CD4-positive, alpha-beta memory T cell (primary cell): Measurements from ENCODE around the gene CPT1C. TPM values are rescaled to one million over a fixed set of nuclear protein-coding genes. Genes with fewer than 3 reads are reported as not detected.

Experiments
- CTCF ChIA-PET: fragments of 350-600 bp; sonication (Branson Sonifier 250); formaldehyde crosslinking; loops from one replicate; lab custom pipeline; 2021; ENCODE audit warnings: inconsistent platforms; ENCODE audit not compliant: partially characterized antibody; lab: Charles Lee
- POLR2A ChIA-PET: fragments of 350-600 bp; sonication (Branson Sonifier 250); formaldehyde crosslinking; loops from one replicate; lab custom pipeline; 2021; ENCODE audit not compliant: partially characterized antibody; lab: Charles Lee
- DNase-seq, 5 donors: peaks; one replicate each; pipeline versions ENCODE4 v3.0.0 to v3.0.0-alpha.2; 2020 to 2022; ENCODE audit warnings: mixed read lengths in 1 of 5
- H3K27ac ChIP-seq: one replicate; pipeline ENCODE4 v1.7.0; 2013; ENCODE audit warnings: low read depth, low read length
- H3K27me3 ChIP-seq: 2 replicates; pipeline ENCODE4 v1.7.0; 2013; ENCODE audit warnings: mild to moderate bottlenecking, low read length, moderate library complexity; ENCODE audit not compliant: insufficient read depth
- H3K36me3 ChIP-seq: 2 replicates; pipeline ENCODE4 v1.7.0; 2013; ENCODE audit warnings: mild to moderate bottlenecking, low read length, moderate library complexity; ENCODE audit not compliant: insufficient read depth
- H3K4me1 ChIP-seq: 2 replicates; pipeline ENCODE4 v1.7.0; 2013; ENCODE audit warnings: mild to moderate bottlenecking, low read length, moderate library complexity; ENCODE audit not compliant: insufficient read depth
- H3K4me3 ChIP-seq, 2 donors: one replicate each; pipeline ENCODE4 v1.7.0; 2013; ENCODE audit warnings: low read length in 2 of 2, mild to moderate bottlenecking in 1 of 2
- H3K9me3 ChIP-seq, 2 donors: one replicate each; pipeline ENCODE4 v1.7.0; 2013; ENCODE audit warnings: low read length in 2 of 2, control low read depth in 1 of 2; ENCODE audit not compliant: control insufficient read depth in 1 of 2
- H3K27ac Mint-ChIP-seq, 7 donors: one replicate each; pipeline ENCODE4 v1.8.0; 2020 to 2021; ENCODE audit warnings: mixed read lengths in 7 of 7, mild to moderate bottlenecking in 6 of 7, inconsistent platforms in 3 of 7, moderate library complexity in 3 of 7
- H3K27me3 Mint-ChIP-seq, 2 donors: one replicate each; pipeline ENCODE4 v1.8.0; 2020 to 2021; ENCODE audit warnings: mixed read lengths in 2 of 2
- H3K36me3 Mint-ChIP-seq, 2 donors: one replicate each; pipeline ENCODE4 v1.8.0; 2020 to 2021; ENCODE audit warnings: mixed read lengths in 2 of 2, inconsistent platforms in 1 of 2, mild to moderate bottlenecking in 1 of 2
- H3K4me1 Mint-ChIP-seq, 4 donors: one replicate each; pipeline ENCODE4 v1.8.0; 2020 to 2021; ENCODE audit warnings: mixed read lengths in 4 of 4, mild to moderate bottlenecking in 1 of 4
- H3K4me3 Mint-ChIP-seq, 8 donors: one replicate each; pipeline ENCODE4 v1.8.0; 2020 to 2021; ENCODE audit warnings: mixed read lengths in 8 of 8, mild to moderate bottlenecking in 7 of 8, moderate library complexity in 6 of 8, inconsistent platforms in 3 of 8
- H3K9me3 Mint-ChIP-seq, 8 donors: one replicate each; pipeline ENCODE4 v1.8.0; 2020 to 2021; ENCODE audit warnings: mixed read lengths in 8 of 8, mild to moderate bottlenecking in 5 of 8, inconsistent platforms in 3 of 8, moderate library complexity in 1 of 8
- intact Hi-C: fragments of 100-400 bp; cut with micrococcal nuclease; formaldehyde crosslinking; loops from one replicate; pipeline ENCODE4 v1.15.1; 2023
- polyA plus RNA-seq, 2 donors: library from polyadenylated mRNA; unstranded; fragments of 300-500 nt; fragmentation: Illumina TruSeq; gene quantifications; one replicate each; pipeline ENCODE4 v1.2.3, GENCODE V29; 2021
- total RNA-seq, 2 experiments: library from RNA; stranded (reverse); gene quantifications; one replicate each; pipeline ENCODE4 v1.2.3, GENCODE V29; 2021

The CPT1C gene
- total and polyA plus RNA-seq, 4 experiments from 2014 or later: 0.24 to 1.5 (median 0.61) TPM

DNA sequence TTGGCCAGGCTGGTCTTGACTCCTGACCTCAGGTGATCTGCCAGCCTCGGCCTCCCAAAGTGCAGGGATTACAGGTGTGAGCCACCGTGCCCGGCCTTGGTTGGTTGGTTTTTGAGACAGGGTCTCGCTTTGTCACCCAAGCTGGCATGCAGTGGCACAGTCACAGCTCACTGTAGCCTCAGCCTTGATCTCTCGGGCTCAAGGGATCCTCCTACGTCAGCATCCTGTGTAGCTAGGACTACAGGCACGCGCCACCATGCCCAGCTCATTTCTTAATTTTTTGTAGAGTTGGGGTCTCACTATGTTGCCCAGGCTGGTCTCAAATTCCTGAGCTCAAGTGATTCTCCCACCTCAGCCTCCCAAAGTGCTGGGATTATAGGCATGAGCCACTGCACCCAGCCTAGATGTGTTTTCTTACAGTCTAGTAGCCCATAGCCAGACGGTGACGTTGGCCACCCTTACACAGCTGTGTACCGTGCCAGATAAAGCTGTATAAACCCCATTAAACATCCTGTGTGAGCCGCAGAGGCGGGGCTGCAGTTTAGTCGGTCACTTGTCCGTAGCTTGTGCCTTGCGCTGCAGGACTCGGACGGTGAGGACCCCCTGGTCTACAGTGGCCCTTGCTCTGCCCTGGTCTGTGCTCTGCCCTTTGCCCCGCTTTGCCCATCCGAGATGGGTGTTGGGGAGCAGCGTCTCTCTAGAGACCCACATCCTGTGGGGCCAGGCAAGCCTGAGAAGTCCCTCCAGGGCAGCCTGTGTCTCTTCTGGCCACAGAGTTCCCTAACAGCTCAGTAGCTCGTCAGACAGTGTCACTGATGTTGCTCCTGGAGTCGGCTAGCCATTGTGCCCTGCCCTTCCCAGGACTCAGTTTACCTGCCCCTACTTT lies 35.1 kb upstream of the CPT1C start:
- Histone ChIP-seq H3K9me3 (no peaks in the 10 kb centered on the region), H3K36me3 (peaks cover 67% of the 10 kb centered on the region), H3K4me1 (peaks cover 6% of the 10 kb centered on the region), H3K27ac (no peak overlapping the region), H3K27me3 (no peaks in the 10 kb centered on the region), H3K4me3 (no peak overlapping the region)
- Mint-ChIP-seq H3K36me3 (peaks cover 16 to 50% of the 10 kb centered on the region in 2 donors), H3K27ac (peak overlapping the region in 2 of 7 donors; percentile 36 to 64), H3K4me3 (no peak overlapping the region), H3K4me1 (peaks cover 2 to 15% (median 9%) of the 10 kb centered on the region in 4 donors), H3K9me3 (no peaks in the 10 kb centered on the region), H3K27me3 (no peaks in the 10 kb centered on the region)
- POLR2A ChIA-PET: interaction anchor here (0.6 to 5.5 kb wide), 6 partner anchors 9 to 160 kb away, joined by 3 to 30 read pairs (median 6); partner anchors contain the start of genes BCL2L12, IRF3, PRR12 and RPS11
- intact Hi-C loops: loop anchor here (1.0 kb wide), 1 partner anchor 16 kb away; no protein-coding TSS in a partner anchor
- peak in 1 of 5 donors; percentile 18 for DNase-seq
- CTCF ChIA-PET: interaction anchor here (1.5 to 2.8 kb wide), 2 partner anchors 12 to 17 kb away, joined by 5 to 7 read pairs; no protein-coding TSS in a partner anchor

DNA sequence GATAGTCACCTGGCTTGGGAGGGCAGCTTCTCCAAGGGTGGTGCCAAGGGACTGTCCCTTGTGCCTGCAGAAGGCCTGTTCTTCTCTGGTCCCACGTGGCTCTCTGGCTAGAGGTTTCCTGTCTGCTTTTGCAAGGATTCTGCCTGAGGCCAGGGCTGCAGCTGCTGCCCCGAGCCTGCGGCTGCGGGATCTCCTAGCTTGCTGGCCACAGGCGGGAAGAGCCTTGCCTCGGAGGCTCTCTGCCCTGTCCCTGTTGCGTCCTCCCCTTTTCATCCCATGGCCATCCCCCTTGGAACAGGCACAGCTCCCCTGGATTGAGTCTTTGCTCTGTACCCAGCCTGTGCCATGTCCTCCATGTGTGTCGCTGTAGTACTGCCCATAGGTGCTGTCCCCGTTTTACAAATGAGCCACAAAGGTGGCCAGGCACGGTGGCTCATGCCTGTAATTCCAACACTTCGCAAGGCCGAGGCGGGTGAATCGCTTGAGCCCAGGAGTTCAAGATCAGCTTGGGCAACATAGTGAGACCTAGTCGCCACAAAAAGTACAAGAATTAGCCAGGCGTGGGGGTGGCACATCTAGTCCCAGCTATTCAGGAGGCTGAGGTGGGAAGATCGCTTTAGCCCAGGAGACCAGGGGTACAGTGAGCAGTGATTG lies 34.3 kb upstream of the CPT1C start:
- CTCF ChIA-PET: interaction anchor here (2.8 kb wide), 1 partner anchor 16 kb away, joined by 7 read pairs; no protein-coding TSS in a partner anchor
- Mint-ChIP-seq H3K9me3 (no peaks in the 10 kb centered on the region), H3K27ac (peak overlapping the region in 4 of 7 donors; percentile 18 to 81 (median 44)), H3K27me3 (no peaks in the 10 kb centered on the region), H3K4me1 (peaks cover 2 to 21% (median 9%) of the 10 kb centered on the region in 4 donors), H3K36me3 (peaks cover 16 to 54% of the 10 kb centered on the region in 2 donors), H3K4me3 (no peak overlapping the region)
- intact Hi-C loops: no loop called here
- DNase-seq: peak in 1 of 5 donors; percentile 24
- Histone ChIP-seq H3K27ac (no peak overlapping the region), H3K36me3 (peaks cover 74% of the 10 kb centered on the region), H3K9me3 (no peaks in the 10 kb centered on the region), H3K4me3 (no peak overlapping the region), H3K27me3 (no peaks in the 10 kb centered on the region), H3K4me1 (peaks cover 6% of the 10 kb centered on the region)
- POLR2A ChIA-PET: interaction anchor here (1.5 to 5.5 kb wide), 4 partner anchors 8 to 16 kb away, joined by 4 to 30 read pairs (median 9); partner anchors contain the start of genes BCL2L12, IRF3, RRAS and SCAF1

DNA sequence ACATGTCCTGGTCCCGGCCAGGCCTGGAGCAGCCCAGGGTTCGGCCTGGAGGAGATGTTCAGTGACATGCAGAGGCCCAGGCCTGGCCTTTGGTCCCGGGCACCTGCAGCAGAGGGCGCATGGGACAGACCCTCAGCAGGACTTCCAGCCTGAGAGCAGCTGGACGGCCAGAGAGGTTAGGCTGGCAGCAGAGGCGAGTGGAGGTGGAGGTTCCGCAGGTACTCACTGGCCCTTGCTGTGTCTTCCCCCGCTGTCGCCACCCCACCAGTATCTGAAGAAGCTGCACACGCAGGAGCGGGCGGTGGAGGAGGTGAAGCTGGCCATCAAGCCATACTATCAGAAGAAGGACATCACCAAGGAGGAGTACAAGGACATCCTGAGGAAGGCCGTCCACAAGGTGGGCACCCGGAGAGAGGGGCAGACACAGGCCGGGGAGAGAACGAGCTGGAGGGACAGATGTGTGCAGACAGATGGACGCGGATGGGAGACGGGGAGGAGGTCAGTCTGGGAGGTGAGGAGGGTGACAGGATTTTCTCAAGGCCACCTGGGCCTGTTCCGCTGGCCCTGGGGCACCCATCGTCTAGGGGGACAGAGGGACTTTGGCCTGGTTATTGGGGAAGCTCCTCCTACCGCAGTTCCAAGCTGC lies 33.3 kb upstream of the CPT1C start:
- no peaks in the 10 kb centered on the region for H3K9me3 Mint-ChIP-seq
- Histone ChIP-seq H3K4me3 (no peak overlapping the region), H3K9me3 (no peaks in the 10 kb centered on the region), H3K27me3 (no peaks in the 10 kb centered on the region), H3K4me1 (peaks cover 14% of the 10 kb centered on the region), H3K27ac (no peak overlapping the region), H3K36me3 (peaks cover 82% of the 10 kb centered on the region)
- H3K27ac Mint-ChIP-seq: peak overlapping the region in 4 of 7 donors; percentile 23 to 78 (median 72)
- H3K27me3 Mint-ChIP-seq: no peaks in the 10 kb centered on the region
- no peak overlapping the region for H3K4me3 Mint-ChIP-seq
- peaks cover 3 to 30% (median 10%) of the 10 kb centered on the region in 4 donors for H3K4me1 Mint-ChIP-seq
- intact Hi-C loops: no loop called here
- POLR2A ChIA-PET: interaction anchor here (2.1 to 5.5 kb wide), 3 partner anchors 7 to 18 kb away, joined by 8 to 30 read pairs (median 10); partner anchors contain the start of genes BCL2L12, IRF3, RRAS and SCAF1
- peaks cover 16 to 58% of the 10 kb centered on the region in 2 donors for H3K36me3 Mint-ChIP-seq
- DNase-seq: peak in 1 of 5 donors; percentile 33
- CTCF ChIA-PET: no interaction called here

DNA sequence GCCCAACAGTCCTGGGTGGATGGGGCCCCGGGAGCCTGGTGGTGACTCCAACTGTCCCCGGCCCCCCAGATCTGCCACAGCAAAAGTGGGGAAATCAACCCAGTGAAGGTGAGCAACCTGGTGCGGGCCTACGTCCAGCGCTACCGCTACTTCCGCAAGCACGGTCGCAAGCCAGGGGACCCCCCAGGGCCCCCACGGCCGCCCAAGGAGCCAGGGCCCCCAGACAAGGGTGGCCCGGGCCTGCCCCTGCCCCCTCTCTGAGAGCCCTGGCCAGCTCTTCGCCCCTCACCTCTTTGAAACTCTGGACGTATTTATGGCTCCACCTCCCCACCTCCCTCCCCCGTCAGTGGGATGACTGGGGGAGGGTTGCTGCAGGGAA lies 32.8 kb upstream of the CPT1C start:
- DNase-seq: no peak
- H3K27ac ChIP-seq: no peak overlapping the region
- ChIA-PET CTCF (no interaction called here), POLR2A (interaction anchor here (1.1 to 11.0 kb wide), 4 partner anchors 10 to 19 kb away, joined by 4 to 125 read pairs (median 9); partner anchors contain the start of genes PRMT1, RRAS and SCAF1)
- no peak overlapping the region for H3K4me3 ChIP-seq
- H3K9me3 Mint-ChIP-seq: no peaks in the 10 kb centered on the region
- H3K4me1 ChIP-seq: peaks cover 19% of the 10 kb centered on the region
- H3K4me1 Mint-ChIP-seq: peaks cover 8 to 35% (median 14%) of the 10 kb centered on the region in 4 donors
- peaks cover 16 to 55% of the 10 kb centered on the region in 2 donors for H3K36me3 Mint-ChIP-seq
- no peaks in the 10 kb centered on the region for H3K27me3 ChIP-seq
- intact Hi-C loops: no loop called here
- no peak overlapping the region for H3K4me3 Mint-ChIP-seq
- peaks cover 87% of the 10 kb centered on the region for H3K36me3 ChIP-seq
- H3K27ac Mint-ChIP-seq: no peak overlapping the region
- no peaks in the 10 kb centered on the region for H3K9me3 ChIP-seq
- H3K27me3 Mint-ChIP-seq: no peaks in the 10 kb centered on the region

DNA sequence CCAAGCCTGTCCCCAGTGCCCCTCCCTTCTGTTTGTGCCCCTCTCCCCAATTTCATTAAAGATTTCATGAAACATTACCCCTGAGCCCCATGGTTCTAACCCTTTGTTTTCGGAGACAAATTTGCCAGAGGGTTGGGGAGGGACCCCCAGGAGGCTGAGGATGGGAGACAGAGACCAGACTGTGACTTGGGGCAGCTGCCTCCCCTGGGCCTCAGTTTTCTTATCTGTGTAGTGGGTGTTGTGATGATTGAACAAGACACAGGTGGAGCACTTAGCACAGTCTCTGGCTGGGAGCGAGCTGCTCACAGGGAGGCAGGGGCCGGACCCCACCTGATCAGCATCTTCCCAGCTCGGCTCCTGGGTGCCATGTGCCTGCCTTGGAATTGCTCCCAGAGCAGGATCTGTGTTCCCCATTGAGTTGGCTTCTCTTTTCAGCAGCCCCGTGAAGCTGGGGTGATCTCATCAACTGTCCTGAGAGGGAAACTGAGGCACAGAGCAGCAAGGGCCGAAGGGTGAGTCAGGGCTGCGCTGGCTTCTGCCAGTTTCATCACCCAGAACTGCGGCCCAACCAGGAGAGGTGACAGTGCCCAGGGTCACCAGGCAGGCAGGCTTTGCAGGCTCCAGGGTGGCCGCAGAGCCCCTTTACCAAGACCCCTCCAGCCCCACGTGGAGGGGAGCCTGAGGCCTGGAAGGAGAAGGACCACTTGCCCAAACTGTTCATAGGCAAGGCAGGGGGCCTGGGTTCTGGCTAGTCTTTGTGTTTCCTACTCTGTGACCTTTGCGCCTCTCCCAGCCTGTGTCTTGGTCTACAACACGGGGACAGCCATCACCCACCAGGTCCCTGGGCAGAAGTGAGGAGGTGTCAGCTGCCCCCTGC lies 32.1 kb upstream of the CPT1C start:
- Mint-ChIP-seq H3K27ac (peak overlapping the region in 6 of 7 donors; percentile 17 to 77 (median 56)), H3K27me3 (no peaks in the 10 kb centered on the region), H3K4me3 (no peak overlapping the region), H3K36me3 (peaks cover 14 to 57% of the 10 kb centered on the region in 2 donors), H3K4me1 (peaks cover 8 to 42% (median 20%) of the 10 kb centered on the region in 4 donors), H3K9me3 (no peaks in the 10 kb centered on the region)
- Histone ChIP-seq H3K27me3 (no peaks in the 10 kb centered on the region), H3K36me3 (peaks cover 83% of the 10 kb centered on the region), H3K4me3 (no peak overlapping the region), H3K27ac (no peak overlapping the region), H3K4me1 (peaks cover 26% of the 10 kb centered on the region), H3K9me3 (no peaks in the 10 kb centered on the region)
- CTCF ChIA-PET: interaction anchor here (0.7 kb wide), 1 partner anchor 13 kb away, joined by 3 read pairs; no protein-coding TSS in a partner anchor
- intact Hi-C loops: no loop called here
- POLR2A ChIA-PET: interaction anchor here (0.5 to 11.0 kb wide), 8 partner anchors 10 to 78 kb away, joined by 3 to 125 read pairs (median 4); partner anchors contain the start of genes NOSIP, PRMT1, PRRG2 and RRAS
- DNase-seq: peak in 1 of 5 donors; percentile 16
